Sigmoid colon (tissue), 7 donors: ENCODE results near the gene GPLD1. TPM values are rescaled to one million over a fixed set of nuclear protein-coding genes. Genes with fewer than 3 reads are reported as not detected.
A peak's percentile ranks its signal among the peaks of the same experiment; 100 is the strongest.

ENCODE experiments used
- DNase-seq: peaks from one replicate; pipeline ENCODE4 v3.0.0-alpha.2; 2019
- H3K27ac ChIP-seq, 4 donors: fragments of 200-600 bp; sonication (generic); one replicate each; pipeline ENCODE4 v1.5.1; 2016 to 2019; ENCODE audit warnings: mild to moderate bottlenecking in 1 of 4
- H3K27me3 ChIP-seq, 3 donors: fragments of 200-600 bp; sonication (generic); one replicate each; pipeline ENCODE4 v1.5.1; 2019; ENCODE audit warnings: mild to moderate bottlenecking in 1 of 3
- H3K36me3 ChIP-seq, 4 donors: fragments of 200-600 bp; sonication (generic); one replicate each; pipeline ENCODE4 v1.5.1; 2016 to 2019
- H3K4me1 ChIP-seq, 4 donors: fragments of 200-600 bp; sonication (generic); one replicate each; pipeline ENCODE4 v1.5.1; 2017 to 2019
- H3K4me3 ChIP-seq, 4 donors: fragments of 200-600 bp; sonication (generic); one replicate each; pipeline ENCODE4 v1.5.1; 2017 to 2019; ENCODE audit warnings: mild to moderate bottlenecking in 2 of 4, moderate library complexity in 1 of 4
- H3K9me3 ChIP-seq, 4 donors: fragments of 200-600 bp in 3 of 4; sonication (generic) in 3 of 4; one replicate each; pipeline versions ENCODE4 v1.5.1 to v1.6.1; 2013 to 2019
- CTCF ChIP-seq, 4 experiments: fragments of 450-650 bp in 3 of 4; fragments of 200-600 bp in 1 of 4; IDR thresholded peaks; one replicate each; pipeline ENCODE4 v1.5.1; 2016 to 2019; ENCODE audit warnings: antibody characterized with exemption in 4 of 4, mild to moderate bottlenecking in 3 of 4, moderate library complexity in 2 of 4
- EP300 ChIP-seq, 4 donors: sonication (generic); formaldehyde crosslinking; IDR thresholded peaks; one replicate each; pipeline ENCODE4 v1.6.1; 2017; ENCODE audit warnings: antibody characterized with exemption in 4 of 4
- POLR2A ChIP-seq, 2 donors: fragments of 450-650 bp; IDR thresholded peaks; one replicate each; pipeline ENCODE4 v1.6.1; 2016; ENCODE audit warnings: antibody characterized with exemption in 2 of 2, mild to moderate bottlenecking in 2 of 2, moderate library complexity in 2 of 2
- POLR2AphosphoS5 ChIP-seq, 4 donors: sonication (generic); formaldehyde crosslinking; IDR thresholded peaks; one replicate each; pipeline ENCODE4 v1.6.1; 2017; ENCODE audit warnings: antibody characterized with exemption in 4 of 4
- WGBS, 2 donors: extraction: QIAGEN DNeasy Blood & Tissue Kit; methylation state at CpG; one replicate each; pipeline ENCODE4 v1.1.7; 2013; 5-methylcytosine and 5-hydroxymethylcytosine counted together
- intact Hi-C: fragments of 100-400 bp; cut with DNase I; formaldehyde crosslinking; loops from one replicate; pipeline ENCODE4 v1.15.1; 2023
- polyA plus RNA-seq, 3 donors: library from polyadenylated mRNA; stranded (reverse); fragments of 200-250 nt; gene quantifications; one replicate each; pipeline ENCODE4 v1.2.3, GENCODE V29; 2013
- total RNA-seq, 4 donors: library from RNA; depleted of rRNA; stranded (reverse); fragments of >200 nt; gene quantifications; one replicate each; pipeline ENCODE4 v1.1.0, GENCODE V29; 2016
- donor health status: healthy with polysubstance abuse.
- donor health status: Bipolar disorder and iron deficiency.
- donor health status: healthy.

The GPLD1 gene
- total and polyA plus RNA-seq, 7 donors = 0.52 to 7.2 (median 4.9) TPM; not detected in 1

GRCh38 chr6:24493945-24494820, 4.8 kb upstream of the GPLD1 start:
- Histone ChIP-seq H3K36me3 (peaks cover 0 to 6% (median 0%) of the 10 kb centered on the region in 4 donors), H3K27me3 (no peaks in the 10 kb centered on the region), H3K27ac (peak overlapping the region; percentile 82 to 89 (median 85)), H3K4me1 (peaks cover 0 to 25% (median 12%) of the 10 kb centered on the region in 4 donors), H3K4me3 (peak overlapping the region; percentile 53 to 67 (median 66)), H3K9me3 (no peaks in the 10 kb centered on the region)
- WGBS, 2 donors = 14 to 17% methylated on average over 36 of the region's 36 CpGs
- peak in 1 of 4 experiments; percentile 9 for TF ChIP-seq CTCF (IDR thresholded peaks at IDR 0.05)
- no peak for TF ChIP-seq EP300 (IDR thresholded peaks at IDR 0.05)
- intact Hi-C loops = loop anchor here (10.0 kb wide), 2 partner anchors 171 to 281 kb away; partner anchors contain the start of genes ACOT13, GMNN and TDP2
- DNase-seq = no peak

- Histone ChIP-seq H3K36me3 (peaks cover 0 to 6% (median 0%) of the 10 kb centered on the region in 4 donors), H3K27ac (no peak overlapping the region), H3K4me1 (peaks cover 0 to 25% (median 12%) of the 10 kb centered on the region in 4 donors), H3K9me3 (no peaks in the 10 kb centered on the region), H3K27me3 (no peaks in the 10 kb centered on the region), H3K4me3 (no peak overlapping the region)
- TF ChIP-seq POLR2AphosphoS5 (IDR thresholded peaks at IDR 0.05) = no peak
- no peak for TF ChIP-seq POLR2A (IDR thresholded peaks at IDR 0.05)
- no peak for TF ChIP-seq EP300 (IDR thresholded peaks at IDR 0.05)
- no peak for TF ChIP-seq CTCF (IDR thresholded peaks at IDR 0.05)
- no peak for DNase-seq
- intact Hi-C loops = loop anchor here (10.0 kb wide), 2 partner anchors 172 to 282 kb away; partner anchors contain the start of genes ACOT13, GMNN and TDP2
- WGBS, 2 donors = 74 to 82% methylated on average over 3 of the region's 3 CpGs
These were observed 3.1 kb upstream of the GPLD1 start for GRCh38 chr6:24492475-24492874.

- peaks cover 0 to 18% (median 9%) of the 10 kb centered on the region in 4 donors for H3K4me1 ChIP-seq
- no peak for TF ChIP-seq POLR2A (IDR thresholded peaks at IDR 0.05)
- no peak for TF ChIP-seq CTCF (IDR thresholded peaks at IDR 0.05)
- TF ChIP-seq EP300 (IDR thresholded peaks at IDR 0.05) = no peak
- no peak for TF ChIP-seq POLR2AphosphoS5 (IDR thresholded peaks at IDR 0.05)
- no peak for DNase-seq
These were observed 1.6 kb upstream of the GPLD1 start for GRCh38 chr6:24490948-24491347.

GRCh38 chr6:24489881-24490280, 503 bp upstream of the GPLD1 start:
- Histone ChIP-seq H3K4me1 (peaks cover 0 to 11% (median 3%) of the 10 kb centered on the region in 4 donors), H3K9me3 (no peaks in the 10 kb centered on the region), H3K4me3 (no peak overlapping the region), H3K36me3 (no peaks in the 10 kb centered on the region), H3K27me3 (no peaks in the 10 kb centered on the region), H3K27ac (no peak overlapping the region)
- TF ChIP-seq POLR2A (IDR thresholded peaks at IDR 0.05) (no peak), CTCF (IDR thresholded peaks at IDR 0.05) (no peak), POLR2AphosphoS5 (IDR thresholded peaks at IDR 0.05) (peak in 1 of 4 donors; percentile 23)
- DNase-seq = no peak
- intact Hi-C loops = loop anchor here (10.0 kb wide), 2 partner anchors 175 to 285 kb away; partner anchors contain the start of genes ACOT13, GMNN and TDP2
- WGBS, 2 donors = 79 to 89% methylated on average over 2 of the region's 2 CpGs

More at GRCh38 chr6:24490948-24491347, 1.6 kb upstream of the GPLD1 start:
- Histone ChIP-seq H3K36me3 (no peaks in the 10 kb centered on the region), H3K4me3 (no peak overlapping the region), H3K27ac (no peak overlapping the region), H3K9me3 (no peaks in the 10 kb centered on the region), H3K27me3 (no peaks in the 10 kb centered on the region)
- intact Hi-C loops = loop anchor here (10.0 kb wide), 2 partner anchors 174 to 284 kb away; partner anchors contain the start of genes ACOT13, GMNN and TDP2
- 94 to 96% methylated on average over 4 of the region's 4 CpGs for WGBS, 2 donors
